ENCODE results near the gene MEG3.

The MEG3 gene

GRCh38 chr14:100778951-100779690 lies 46.8 kb upstream of the MEG3 start:
- Histone ChIP-seq H3K4me2 (ENCODE audit: low read length) (no peak overlapping the region), H3K4me3 (ENCODE audit: low read length) (no peak overlapping the region), H3K18ac (ENCODE audit: low read length) (no peak overlapping the region), H3K56ac (ENCODE audit: low read length) (no peak overlapping the region), H3K4ac (ENCODE audit: low read depth, low read length) (no peak overlapping the region), H2BK120ac (ENCODE audit: low read depth, low read length) (no peak overlapping the region), H3K23ac (ENCODE audit: low read length) (no peak overlapping the region), H3K36me3 (ENCODE audit: control insufficient read depth, insufficient read depth, low read length) (no peaks in the 10 kb centered on the region), H3K4me1 (ENCODE audit: control insufficient read depth, low read depth, low read length) (no peaks in the 10 kb centered on the region), H3K79me2 (ENCODE audit: control insufficient read depth, insufficient read depth, low read length) (no peaks in the 10 kb centered on the region), H2AK5ac (ENCODE audit: low read length) (no peak overlapping the region), H4K5ac (ENCODE audit: low read length) (no peak overlapping the region), H4K8ac (ENCODE audit: low read depth, low read length) (no peak overlapping the region), H3K9ac (ENCODE audit: low read length) (no peak overlapping the region), H3K27me3 (ENCODE audit: insufficient read depth, low read length, poor library complexity) (no peaks in the 10 kb centered on the region), H3K27ac (ENCODE audit: low read depth, low read length) (no peak overlapping the region), H3K79me1 (ENCODE audit: low read length) (no peaks in the 10 kb centered on the region), H2BK5ac (ENCODE audit: low read length) (no peak overlapping the region), H2BK15ac (replicated peaks; ENCODE audit: low read depth) (no peak overlapping the region)
- no peak for DNase-seq
- WGBS (ENCODE audit: extremely low coverage, insufficient coverage, low lambda C conversion rate): no CpG with 5 or more reads among the region's 24 CpGs

- no peak overlapping the region for H3K18ac ChIP-seq (ENCODE audit: low read length)
- no peak overlapping the region for H4K8ac ChIP-seq (ENCODE audit: low read depth, low read length)
- no peak overlapping the region for H3K4me2 ChIP-seq (ENCODE audit: low read length)
- no peak overlapping the region for H3K4ac ChIP-seq (ENCODE audit: low read depth, low read length)
- H3K27me3 ChIP-seq (ENCODE audit: insufficient read depth, low read length, poor library complexity): no peaks in the 10 kb centered on the region
- no peak overlapping the region for H2BK15ac ChIP-seq (replicated peaks; ENCODE audit: low read depth)
- no peak overlapping the region for H3K56ac ChIP-seq (ENCODE audit: low read length)
- no peak overlapping the region for H3K27ac ChIP-seq (ENCODE audit: low read depth, low read length)
- WGBS (ENCODE audit: extremely low coverage, insufficient coverage, low lambda C conversion rate): no CpG with 5 or more reads among the region's 13 CpGs
- no peak overlapping the region for H3K23ac ChIP-seq (ENCODE audit: low read length)
- no peaks in the 10 kb centered on the region for H3K79me1 ChIP-seq (ENCODE audit: low read length)
- no peak overlapping the region for H3K4me3 ChIP-seq (ENCODE audit: low read length)
- no peak overlapping the region for H2AK5ac ChIP-seq (ENCODE audit: low read length)
- no peak overlapping the region for H2BK120ac ChIP-seq (ENCODE audit: low read depth, low read length)
- no peaks in the 10 kb centered on the region for H3K4me1 ChIP-seq (ENCODE audit: control insufficient read depth, low read depth, low read length)
- no peak overlapping the region for H4K5ac ChIP-seq (ENCODE audit: low read length)
- H3K79me2 ChIP-seq (ENCODE audit: control insufficient read depth, insufficient read depth, low read length): no peaks in the 10 kb centered on the region
- no peak overlapping the region for H2BK5ac ChIP-seq (ENCODE audit: low read length)
- no peak for DNase-seq
- no peak overlapping the region for H3K9ac ChIP-seq (ENCODE audit: low read length)
- H3K36me3 ChIP-seq (ENCODE audit: control insufficient read depth, insufficient read depth, low read length): no peaks in the 10 kb centered on the region
Measured at GRCh38 chr14:100779691-100780080, 46.2 kb upstream of the MEG3 start.

GRCh38 chr14:100780246-100780645 lies 45.7 kb upstream of the MEG3 start:
- no CpG with 5 or more reads among the region's 12 CpGs for WGBS (ENCODE audit: extremely low coverage, insufficient coverage, low lambda C conversion rate)
- H3K56ac ChIP-seq (ENCODE audit: low read length): no peak overlapping the region
- no peak overlapping the region for H3K23ac ChIP-seq (ENCODE audit: low read length)
- no peaks in the 10 kb centered on the region for H3K36me3 ChIP-seq (ENCODE audit: control insufficient read depth, insufficient read depth, low read length)
- no peaks in the 10 kb centered on the region for H3K79me2 ChIP-seq (ENCODE audit: control insufficient read depth, insufficient read depth, low read length)
- no peaks in the 10 kb centered on the region for H3K27me3 ChIP-seq (ENCODE audit: insufficient read depth, low read length, poor library complexity)
- no peak overlapping the region for H3K18ac ChIP-seq (ENCODE audit: low read length)
- H2BK15ac ChIP-seq (replicated peaks; ENCODE audit: low read depth): no peak overlapping the region
- no peak overlapping the region for H2AK5ac ChIP-seq (ENCODE audit: low read length)
- no peak overlapping the region for H4K8ac ChIP-seq (ENCODE audit: low read depth, low read length)
- no peak overlapping the region for H2BK5ac ChIP-seq (ENCODE audit: low read length)
- H4K5ac ChIP-seq (ENCODE audit: low read length): no peak overlapping the region
- H3K4me2 ChIP-seq (ENCODE audit: low read length): no peak overlapping the region
- no peak overlapping the region for H3K27ac ChIP-seq (ENCODE audit: low read depth, low read length)
- DNase-seq: no peak
- no peak overlapping the region for H2BK120ac ChIP-seq (ENCODE audit: low read depth, low read length)
- no peaks in the 10 kb centered on the region for H3K4me1 ChIP-seq (ENCODE audit: control insufficient read depth, low read depth, low read length)
- no peak overlapping the region for H3K4me3 ChIP-seq (ENCODE audit: low read length)
- no peak overlapping the region for H3K9ac ChIP-seq (ENCODE audit: low read length)
- no peaks in the 10 kb centered on the region for H3K79me1 ChIP-seq (ENCODE audit: low read length)
- no peak overlapping the region for H3K4ac ChIP-seq (ENCODE audit: low read depth, low read length)

- Histone ChIP-seq H2BK120ac (ENCODE audit: low read depth, low read length) (no peak overlapping the region), H3K79me2 (ENCODE audit: control insufficient read depth, insufficient read depth, low read length) (no peaks in the 10 kb centered on the region), H4K5ac (ENCODE audit: low read length) (no peak overlapping the region), H3K27me3 (ENCODE audit: insufficient read depth, low read length, poor library complexity) (no peaks in the 10 kb centered on the region), H2BK15ac (replicated peaks; ENCODE audit: low read depth) (no peak overlapping the region), H2BK5ac (ENCODE audit: low read length) (no peak overlapping the region), H3K4me1 (ENCODE audit: control insufficient read depth, low read depth, low read length) (no peaks in the 10 kb centered on the region), H3K18ac (ENCODE audit: low read length) (no peak overlapping the region), H3K27ac (ENCODE audit: low read depth, low read length) (no peak overlapping the region), H3K4me3 (ENCODE audit: low read length) (no peak overlapping the region), H3K23ac (ENCODE audit: low read length) (no peak overlapping the region), H3K56ac (ENCODE audit: low read length) (no peak overlapping the region), H4K8ac (ENCODE audit: low read depth, low read length) (no peak overlapping the region), H2AK5ac (ENCODE audit: low read length) (no peak overlapping the region), H3K4ac (ENCODE audit: low read depth, low read length) (no peak overlapping the region), H3K79me1 (ENCODE audit: low read length) (no peaks in the 10 kb centered on the region), H3K36me3 (ENCODE audit: control insufficient read depth, insufficient read depth, low read length) (no peaks in the 10 kb centered on the region), H3K4me2 (ENCODE audit: low read length) (no peak overlapping the region), H3K9ac (ENCODE audit: low read length) (no peak overlapping the region)
- no CpG with 5 or more reads among the region's 12 CpGs for WGBS (ENCODE audit: extremely low coverage, insufficient coverage, low lambda C conversion rate)
- peak; percentile 27 for DNase-seq
Measured at GRCh38 chr14:100780646-100781355, 45.1 kb upstream of the MEG3 start.

GRCh38 chr14:100781952-100782351 lies 44.0 kb upstream of the MEG3 start:
- H3K18ac ChIP-seq (ENCODE audit: low read length): no peak overlapping the region
- DNase-seq: no peak
- H3K4me2 ChIP-seq (ENCODE audit: low read length): no peak overlapping the region
- H4K5ac ChIP-seq (ENCODE audit: low read length): no peak overlapping the region
- H3K56ac ChIP-seq (ENCODE audit: low read length): no peak overlapping the region
- H2BK5ac ChIP-seq (ENCODE audit: low read length): no peak overlapping the region
- no peaks in the 10 kb centered on the region for H3K79me1 ChIP-seq (ENCODE audit: low read length)
- H3K9ac ChIP-seq (ENCODE audit: low read length): no peak overlapping the region
- no peak overlapping the region for H3K4ac ChIP-seq (ENCODE audit: low read depth, low read length)
- H3K27me3 ChIP-seq (ENCODE audit: insufficient read depth, low read length, poor library complexity): no peaks in the 10 kb centered on the region
- H2BK15ac ChIP-seq (replicated peaks; ENCODE audit: low read depth): no peak overlapping the region
- no peaks in the 10 kb centered on the region for H3K79me2 ChIP-seq (ENCODE audit: control insufficient read depth, insufficient read depth, low read length)
- H2BK120ac ChIP-seq (ENCODE audit: low read depth, low read length): no peak overlapping the region
- H4K8ac ChIP-seq (ENCODE audit: low read depth, low read length): no peak overlapping the region
- no peak overlapping the region for H3K23ac ChIP-seq (ENCODE audit: low read length)
- no peak overlapping the region for H2AK5ac ChIP-seq (ENCODE audit: low read length)
- no peak overlapping the region for H3K27ac ChIP-seq (ENCODE audit: low read depth, low read length)
- WGBS (ENCODE audit: extremely low coverage, insufficient coverage, low lambda C conversion rate): no CpG with 5 or more reads among the region's 8 CpGs
- H3K4me1 ChIP-seq (ENCODE audit: control insufficient read depth, low read depth, low read length): no peaks in the 10 kb centered on the region
- no peaks in the 10 kb centered on the region for H3K36me3 ChIP-seq (ENCODE audit: control insufficient read depth, insufficient read depth, low read length)
- no peak overlapping the region for H3K4me3 ChIP-seq (ENCODE audit: low read length)

All from mesendoderm (in vitro differentiated cells).